Gastroesophageal sphincter (tissue), 4 donors: ENCODE results near the gene RWDD4. TPM values are rescaled to one million over a fixed set of nuclear protein-coding genes. Genes with fewer than 3 reads are reported as not detected.

Experiments
- ATAC-seq: fragments of 150-250 bp; one replicate; pipeline ENCODE4 v1.9.1; 2016; ENCODE audit warnings: mild to moderate bottlenecking, moderate library complexity
- H3K27ac ChIP-seq, 4 donors: fragments of 200-600 bp; sonication (generic) in 3 of 4; 1 replicate in 3 of 4; 2 replicates in 1 of 4; pipeline ENCODE4 v1.5.1; 2016 to 2019
- H3K27me3 ChIP-seq: fragments of 200-600 bp; sonication (generic); one replicate; pipeline ENCODE4 v1.5.1; 2019
- H3K36me3 ChIP-seq, 2 donors: fragments of 200-600 bp; sonication (generic); one replicate each; pipeline ENCODE4 v1.5.1; 2019; ENCODE audit warnings: control low read depth in 1 of 2
- H3K4me1 ChIP-seq, 3 donors: fragments of 200-600 bp; sonication (generic); 1 replicate in 2 of 3; 2 replicates in 1 of 3; pipeline ENCODE4 v1.5.1; 2016 to 2019; ENCODE audit warnings: control low read depth in 2 of 3
- H3K4me3 ChIP-seq, 2 donors: fragments of 200-600 bp; sonication (generic); one replicate each; pipeline ENCODE4 v1.5.1; 2019; ENCODE audit warnings: mild to moderate bottlenecking in 1 of 2, moderate library complexity in 1 of 2
- H3K9me3 ChIP-seq, 3 donors: fragments of 200-600 bp; sonication (generic); one replicate each; pipeline ENCODE4 v1.5.1; 2017 to 2019; ENCODE audit warnings: control low read depth in 2 of 3
- EP300 ChIP-seq: sonication (generic); formaldehyde crosslinking; IDR thresholded peaks from one replicate; pipeline ENCODE4 v1.6.1; 2017; ENCODE audit warnings: antibody characterized with exemption, mild to moderate bottlenecking
- POLR2A ChIP-seq, 2 donors: fragments of 450-650 bp; IDR thresholded peaks; one replicate each; pipeline ENCODE4 v1.6.1; 2017; ENCODE audit warnings: antibody characterized with exemption in 2 of 2, mild to moderate bottlenecking in 2 of 2, moderate library complexity in 1 of 2
- POLR2AphosphoS5 ChIP-seq: sonication (generic); formaldehyde crosslinking; IDR thresholded peaks from one replicate; pipeline ENCODE4 v1.6.1; 2017; ENCODE audit warnings: antibody characterized with exemption
- WGBS, 2 donors: methylation state at CpG; one replicate each; pipeline ENCODE4 v1.1.5; 2018; ENCODE audit warnings: low coverage in 1 of 2; 5-methylcytosine and 5-hydroxymethylcytosine counted together
- total RNA-seq, 4 donors: library from RNA; depleted of rRNA; stranded (reverse); fragments of >200 nt; gene quantifications; one replicate each; pipeline ENCODE4 v1.1.0, GENCODE V29; 2016
- TF ChIP-seq, protein P1 (sequence below), 4 experiments: fragments of 200-600 bp in 2 of 4; fragments of 450-650 bp in 2 of 4; sonication (generic) in 1 of 4; IDR thresholded peaks; one replicate each; pipeline ENCODE4 v1.5.1; 2017 to 2019; ENCODE audit warnings: antibody characterized with exemption in 4 of 4, mild to moderate bottlenecking in 2 of 4, moderate library complexity in 2 of 4

The RWDD4 gene
- total RNA-seq, 4 donors from 2014 or later = 29.6 to 43.0 (median 32.8) TPM

DNA sequence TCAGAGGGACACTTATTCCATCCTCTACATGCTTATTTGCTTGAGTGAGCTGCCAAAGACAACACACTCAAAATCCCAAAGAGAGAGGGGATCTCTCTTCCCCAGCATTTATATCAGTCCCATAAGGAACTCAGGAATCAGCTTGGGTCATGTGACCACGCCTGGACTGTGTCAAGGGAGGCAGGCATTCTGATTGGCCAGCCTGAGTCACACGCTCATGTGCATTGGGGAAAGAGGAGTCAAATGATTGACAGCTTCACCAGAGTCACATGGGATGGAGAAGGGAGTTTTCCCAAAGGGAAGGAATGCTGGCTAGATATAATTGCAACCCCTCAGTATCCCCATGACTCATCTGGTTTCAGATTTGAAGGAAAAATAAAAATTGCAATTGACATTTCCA lies 49.0 kb downstream of the RWDD4 start:
- ATAC-seq = peak; percentile 53
- H3K9me3 ChIP-seq = no peaks in the 10 kb centered on the region
- H3K27me3 ChIP-seq = peaks cover 5% of the 10 kb centered on the region
- no peak for TF ChIP-seq POLR2A (IDR thresholded peaks at IDR 0.05)
- TF ChIP-seq EP300 = no peak
- TF ChIP-seq POLR2AphosphoS5 = no peak
- 100% methylated on average over 1 of the region's 2 CpGs; no CpG with 5 or more reads in 1 of the 2 donors for WGBS, 2 donors
- no peaks in the 10 kb centered on the region for H3K4me1 ChIP-seq
- no peak overlapping the region for H3K4me3 ChIP-seq
- H3K27ac ChIP-seq = no peak overlapping the region
- H3K36me3 ChIP-seq = no peaks in the 10 kb centered on the region

DNA sequence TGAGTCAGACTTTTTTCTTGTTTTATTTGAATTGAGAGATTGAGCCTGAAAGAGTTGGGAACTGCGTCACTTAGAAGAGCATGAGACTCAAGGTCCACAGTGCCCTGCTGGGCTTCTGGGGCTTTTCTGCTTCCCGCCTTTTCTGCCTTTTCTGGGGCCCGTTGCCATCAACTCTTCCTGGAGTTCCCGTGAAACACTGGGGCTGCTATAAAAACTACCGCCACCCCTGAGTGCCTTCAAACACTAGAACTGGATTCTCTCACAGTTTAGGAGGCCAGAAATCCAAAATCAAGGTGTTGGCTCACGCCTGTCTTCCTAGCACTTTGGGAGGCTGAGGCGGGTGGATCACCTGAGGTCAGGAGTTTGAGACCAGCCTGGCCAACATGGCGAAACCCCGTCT lies 49.8 kb downstream of the RWDD4 start:
- Histone ChIP-seq H3K27ac (no peak overlapping the region), H3K36me3 (no peaks in the 10 kb centered on the region), H3K4me3 (no peak overlapping the region), H3K27me3 (peaks cover 5% of the 10 kb centered on the region), H3K9me3 (no peaks in the 10 kb centered on the region), H3K4me1 (no peaks in the 10 kb centered on the region)
- TF ChIP-seq POLR2A (IDR thresholded peaks at IDR 0.05) (no peak), EP300 (no peak), POLR2AphosphoS5 (no peak)
- TF ChIP-seq, protein P1, sequence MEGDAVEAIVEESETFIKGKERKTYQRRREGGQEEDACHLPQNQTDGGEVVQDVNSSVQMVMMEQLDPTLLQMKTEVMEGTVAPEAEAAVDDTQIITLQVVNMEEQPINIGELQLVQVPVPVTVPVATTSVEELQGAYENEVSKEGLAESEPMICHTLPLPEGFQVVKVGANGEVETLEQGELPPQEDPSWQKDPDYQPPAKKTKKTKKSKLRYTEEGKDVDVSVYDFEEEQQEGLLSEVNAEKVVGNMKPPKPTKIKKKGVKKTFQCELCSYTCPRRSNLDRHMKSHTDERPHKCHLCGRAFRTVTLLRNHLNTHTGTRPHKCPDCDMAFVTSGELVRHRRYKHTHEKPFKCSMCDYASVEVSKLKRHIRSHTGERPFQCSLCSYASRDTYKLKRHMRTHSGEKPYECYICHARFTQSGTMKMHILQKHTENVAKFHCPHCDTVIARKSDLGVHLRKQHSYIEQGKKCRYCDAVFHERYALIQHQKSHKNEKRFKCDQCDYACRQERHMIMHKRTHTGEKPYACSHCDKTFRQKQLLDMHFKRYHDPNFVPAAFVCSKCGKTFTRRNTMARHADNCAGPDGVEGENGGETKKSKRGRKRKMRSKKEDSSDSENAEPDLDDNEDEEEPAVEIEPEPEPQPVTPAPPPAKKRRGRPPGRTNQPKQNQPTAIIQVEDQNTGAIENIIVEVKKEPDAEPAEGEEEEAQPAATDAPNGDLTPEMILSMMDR (IDR thresholded peaks at IDR 0.05) = no peak
- WGBS, 2 donors = 92 to 96% methylated on average over 4 to 7 of the region's 9 CpGs
- ATAC-seq = no peak

DNA sequence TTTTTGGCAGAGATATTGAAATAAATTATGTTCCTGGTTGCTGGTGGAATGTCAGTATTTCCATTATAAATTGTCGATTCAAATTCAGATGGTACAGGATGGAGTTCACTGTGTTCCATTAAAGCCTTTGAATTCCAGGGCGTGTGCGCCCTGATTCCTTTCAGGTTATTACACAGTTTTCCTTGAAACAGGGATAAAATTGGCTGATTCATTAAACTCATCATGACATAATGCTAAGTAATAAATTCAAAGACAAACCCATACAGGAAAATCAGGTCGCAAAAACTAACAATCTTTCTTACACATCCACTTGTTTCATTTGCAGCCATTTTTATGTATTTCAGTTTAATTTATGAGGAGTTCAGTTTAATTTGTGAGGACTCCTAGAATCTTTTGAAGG lies 51.1 kb downstream of the RWDD4 start:
- Histone ChIP-seq H3K36me3 (no peaks in the 10 kb centered on the region), H3K4me3 (no peak overlapping the region), H3K27ac (no peak overlapping the region), H3K9me3 (no peaks in the 10 kb centered on the region), H3K27me3 (peaks cover 5% of the 10 kb centered on the region), H3K4me1 (no peaks in the 10 kb centered on the region)
- no peak for ATAC-seq
- TF ChIP-seq POLR2AphosphoS5 (no peak), EP300 (no peak), POLR2A (IDR thresholded peaks at IDR 0.05) (no peak)
- TF ChIP-seq, protein P1 (IDR thresholded peaks at IDR 0.05) = no peak
- 88 to 90% methylated on average over 4 of the region's 4 CpGs for WGBS, 2 donors

DNA sequence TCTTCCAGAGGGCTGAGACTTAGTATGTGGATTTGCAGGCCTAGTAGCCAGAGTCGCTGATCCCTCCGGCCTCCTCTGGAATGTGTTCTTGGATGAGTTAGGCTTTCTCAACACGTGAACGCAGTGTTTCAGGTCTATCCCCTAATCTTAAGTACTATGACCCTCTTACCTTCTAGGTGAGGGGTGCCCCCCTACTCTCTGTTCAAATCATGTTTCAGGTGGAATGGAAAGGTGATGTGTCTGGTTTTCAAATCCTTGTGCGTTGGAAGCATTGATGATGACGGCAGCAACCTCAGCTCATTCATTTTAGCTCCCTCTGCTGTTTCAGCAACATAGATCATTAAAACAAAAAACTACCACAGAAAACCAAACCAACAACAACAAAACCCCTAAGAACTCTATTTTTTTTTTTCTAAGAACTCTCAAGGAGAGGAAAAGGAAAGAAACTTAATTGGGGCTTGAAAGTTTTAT lies 56.4 kb downstream of the RWDD4 start:
- no peak for ATAC-seq
- no peaks in the 10 kb centered on the region for H3K9me3 ChIP-seq
- no peak overlapping the region for H3K4me3 ChIP-seq
- TF ChIP-seq, protein P1 (IDR thresholded peaks at IDR 0.05) = peak; percentile 37 to 68 (median 59)
- no peak for TF ChIP-seq POLR2AphosphoS5
- peak overlapping the region in 3 of 4 donors; percentile 28 to 55 (median 50) for H3K27ac ChIP-seq
- no peaks in the 10 kb centered on the region for H3K27me3 ChIP-seq
- H3K4me1 ChIP-seq = peaks cover 0 to 11% (median 0%) of the 10 kb centered on the region in 3 donors
- 50 to 60% methylated on average over 4 to 6 of the region's 6 CpGs for WGBS, 2 donors
- no peaks in the 10 kb centered on the region for H3K36me3 ChIP-seq

DNA sequence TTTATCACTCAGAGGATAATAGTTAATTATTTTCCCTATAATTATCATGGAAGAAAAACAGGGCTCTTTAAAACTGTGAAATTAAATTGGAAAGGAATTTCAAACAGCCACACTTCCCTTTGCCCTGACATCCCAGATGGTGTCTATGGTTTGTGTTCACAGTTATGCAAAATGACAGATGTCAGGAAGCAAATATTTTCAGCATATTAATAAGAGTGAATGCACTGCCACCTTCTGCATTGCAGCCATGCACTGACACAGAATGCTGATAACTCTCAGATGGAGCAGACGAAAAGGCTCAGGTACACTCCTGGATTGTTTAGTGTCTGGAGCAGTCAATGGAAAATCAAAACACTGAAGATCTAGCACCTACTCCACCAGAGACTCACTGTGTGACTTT lies 57.6 kb downstream of the RWDD4 start:
- 75 to 83% methylated on average over 1 of the region's 1 CpG for WGBS, 2 donors
- no peaks in the 10 kb centered on the region for H3K27me3 ChIP-seq
- no peak overlapping the region for H3K4me3 ChIP-seq
- no peak for ATAC-seq
- no peaks in the 10 kb centered on the region for H3K9me3 ChIP-seq
- peaks cover 0 to 16% (median 1%) of the 10 kb centered on the region in 3 donors for H3K4me1 ChIP-seq
- TF ChIP-seq POLR2AphosphoS5 (no peak), EP300 (no peak), POLR2A (IDR thresholded peaks at IDR 0.05) (no peak)
- TF ChIP-seq, protein P1 (IDR thresholded peaks at IDR 0.05) = no peak
- H3K36me3 ChIP-seq = no peaks in the 10 kb centered on the region
- H3K27ac ChIP-seq = no peak overlapping the region
